Tibial nerve (tissue), 4 donors: ENCODE measurements around the gene RPL22L1.
"Not testable (repeated sequence)": the region's sequence is repeated elsewhere in the genome, so short reads cannot be mapped to it uniquely, and the experiment has no call there.

Source experiments
- EP300 ChIP-seq, 2 donors: sonication (generic); formaldehyde crosslinking; IDR thresholded peaks; one replicate each; pipeline ENCODE4 v1.6.1; 2017; ENCODE audit warnings: antibody characterized with exemption in 2 of 2, mild to moderate bottlenecking in 1 of 2
- TF ChIP-seq, protein P1 (sequence below), 5 experiments: fragments of 200-600 bp in 3 of 5; fragments of 450-650 bp in 2 of 5; sonication (generic) in 3 of 5; IDR thresholded peaks; one replicate each; pipeline ENCODE4 v1.5.1; 2016 to 2019; ENCODE audit warnings: antibody characterized with exemption in 5 of 5, mild to moderate bottlenecking in 3 of 5, moderate library complexity in 2 of 5

DNA sequence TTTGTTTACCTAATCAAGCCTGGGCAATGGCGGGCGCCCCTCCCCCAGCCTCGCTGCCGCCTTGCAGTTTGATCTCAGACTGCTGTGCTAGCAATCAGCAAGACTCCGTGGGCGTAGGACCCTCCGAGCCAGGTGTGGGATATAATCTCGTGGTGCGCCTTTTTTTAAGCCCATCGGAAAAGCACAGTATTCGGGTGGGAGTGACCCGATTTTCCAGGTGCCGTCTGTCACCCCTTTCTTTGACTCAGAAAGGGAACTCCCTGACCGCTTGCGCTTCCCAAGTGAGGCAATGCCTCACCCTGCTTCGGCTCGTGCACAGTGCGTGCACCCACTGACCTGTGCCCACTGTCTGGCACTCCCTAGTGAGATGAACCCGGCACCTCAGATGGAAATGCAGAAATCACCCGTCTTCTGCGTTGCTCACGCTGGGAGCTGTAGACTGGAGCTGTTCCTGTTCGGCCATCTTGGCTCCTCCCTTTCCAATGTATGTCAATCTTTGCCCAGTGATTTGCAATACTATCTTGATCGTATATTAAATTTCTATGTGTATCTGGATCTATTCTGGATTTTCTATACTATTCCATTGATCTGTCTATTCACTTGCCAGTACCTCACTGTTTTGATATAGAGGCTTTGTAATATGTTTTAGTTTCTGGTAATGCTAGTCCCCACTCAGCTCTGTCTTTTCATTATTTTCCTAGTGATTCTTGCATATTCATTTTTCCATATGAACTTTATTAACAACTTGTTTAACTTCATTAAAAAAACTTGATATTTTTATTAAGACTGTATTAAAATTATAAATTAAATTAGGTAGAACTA is 14.3 kb upstream of the RPL22L1 start:
- TF ChIP-seq, protein P1, sequence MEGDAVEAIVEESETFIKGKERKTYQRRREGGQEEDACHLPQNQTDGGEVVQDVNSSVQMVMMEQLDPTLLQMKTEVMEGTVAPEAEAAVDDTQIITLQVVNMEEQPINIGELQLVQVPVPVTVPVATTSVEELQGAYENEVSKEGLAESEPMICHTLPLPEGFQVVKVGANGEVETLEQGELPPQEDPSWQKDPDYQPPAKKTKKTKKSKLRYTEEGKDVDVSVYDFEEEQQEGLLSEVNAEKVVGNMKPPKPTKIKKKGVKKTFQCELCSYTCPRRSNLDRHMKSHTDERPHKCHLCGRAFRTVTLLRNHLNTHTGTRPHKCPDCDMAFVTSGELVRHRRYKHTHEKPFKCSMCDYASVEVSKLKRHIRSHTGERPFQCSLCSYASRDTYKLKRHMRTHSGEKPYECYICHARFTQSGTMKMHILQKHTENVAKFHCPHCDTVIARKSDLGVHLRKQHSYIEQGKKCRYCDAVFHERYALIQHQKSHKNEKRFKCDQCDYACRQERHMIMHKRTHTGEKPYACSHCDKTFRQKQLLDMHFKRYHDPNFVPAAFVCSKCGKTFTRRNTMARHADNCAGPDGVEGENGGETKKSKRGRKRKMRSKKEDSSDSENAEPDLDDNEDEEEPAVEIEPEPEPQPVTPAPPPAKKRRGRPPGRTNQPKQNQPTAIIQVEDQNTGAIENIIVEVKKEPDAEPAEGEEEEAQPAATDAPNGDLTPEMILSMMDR (IDR thresholded peaks at IDR 0.05) = not testable (repeated sequence)
- TF ChIP-seq EP300 (IDR thresholded peaks at IDR 0.05) = not testable (repeated sequence)
